Muscle of arm (tissue), 12 donors: ENCODE results near the gene PLIN5. TPM values are rescaled to one million over a fixed set of nuclear protein-coding genes. Genes with fewer than 3 reads are reported as not detected.

Experiments
- DNase-seq: peaks from one replicate; pipeline ENCODE4 v3.0.0-alpha.2; 2013
- polyA plus RNA-seq, 12 donors: library from polyadenylated mRNA; unstranded; fragments of 120-200 nt; gene quantifications; one replicate each; pipeline ENCODE4 v1.2.1, GENCODE V29; 2013; ENCODE audit not compliant: insufficient read length in 12 of 12

PLIN5 gene
- polyA plus RNA-seq, 12 donors, result 0.61 to 3.7 (median 2.5) TPM; not detected in 2

DNA sequence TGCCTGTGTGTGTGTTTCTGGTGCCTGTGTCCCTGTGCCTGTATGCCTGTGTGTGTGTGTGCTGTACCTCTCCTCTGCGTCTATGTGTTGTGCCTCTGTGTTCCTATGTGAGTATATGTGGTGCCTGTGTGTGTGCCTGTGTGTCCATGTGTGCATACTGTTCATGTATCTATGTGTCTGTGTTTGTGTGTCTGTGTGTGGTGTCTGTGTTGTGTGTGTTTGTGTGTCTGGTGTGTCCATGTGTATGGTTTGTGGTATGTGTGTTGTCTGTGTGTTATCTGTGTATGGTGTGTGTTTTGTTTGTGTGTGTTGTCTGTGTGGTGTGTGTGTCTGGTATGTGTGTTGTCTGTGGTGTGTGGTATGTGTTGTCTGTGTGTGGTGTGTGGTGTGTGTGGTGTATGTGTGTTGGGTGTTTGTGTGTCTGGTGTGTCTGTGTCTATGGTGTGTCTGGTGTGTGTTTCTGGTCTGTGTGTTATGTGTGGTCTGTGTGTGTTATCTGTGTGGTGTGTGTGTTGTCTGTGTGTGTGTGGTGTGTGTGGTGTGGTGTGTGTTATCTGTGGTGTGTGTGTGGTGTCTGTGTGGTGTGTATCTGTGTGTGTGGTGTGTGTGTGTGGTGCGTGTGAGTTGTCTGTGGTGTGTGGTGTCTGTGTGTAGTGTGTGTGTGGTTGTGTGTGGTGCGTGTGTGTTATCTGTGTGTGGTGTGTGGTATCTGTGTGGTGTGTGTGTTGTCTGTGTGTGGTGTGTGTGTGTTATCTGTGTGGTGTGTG, 42.5 kb downstream of the PLIN5 start:
- DNase-seq, result no peak

DNA sequence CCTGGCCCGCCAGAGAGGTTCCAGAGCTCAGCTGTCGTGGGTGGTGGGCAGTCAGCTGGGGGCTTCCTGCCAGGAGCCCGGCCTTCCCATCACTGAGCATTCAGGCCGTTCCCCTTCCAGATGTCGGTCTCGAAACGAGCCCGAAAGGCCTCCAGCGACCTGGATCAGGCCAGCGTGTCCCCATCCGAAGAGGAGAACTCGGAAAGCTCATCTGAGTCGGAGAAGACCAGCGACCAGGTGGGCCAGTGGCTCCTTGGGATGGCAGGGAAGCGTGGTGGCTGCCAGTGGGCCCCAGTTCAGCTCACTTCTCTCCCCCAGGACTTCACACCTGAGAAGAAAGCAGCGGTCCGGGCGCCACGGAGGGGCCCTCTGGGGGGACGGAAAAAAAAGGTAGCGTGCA, 43.6 kb downstream of the PLIN5 start:
- DNase-seq, result no peak

DNA sequence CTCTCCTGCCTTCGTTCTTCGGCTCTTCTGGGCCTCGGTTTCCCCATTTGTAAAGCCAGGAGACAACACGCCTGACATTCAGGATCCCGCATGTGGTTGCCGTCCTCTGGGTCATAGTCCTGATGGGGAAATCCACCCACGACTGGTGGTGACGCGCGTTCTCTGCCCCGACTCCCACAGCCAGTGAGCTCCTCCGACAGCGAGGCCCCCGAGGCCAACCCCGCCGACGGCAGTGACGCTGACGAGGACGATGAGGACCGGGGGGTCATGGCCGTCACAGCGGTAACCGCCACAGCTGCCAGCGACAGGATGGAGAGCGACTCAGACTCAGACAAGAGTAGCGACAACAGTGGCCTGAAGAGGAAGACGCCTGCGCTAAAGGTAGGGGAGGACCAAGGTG, 46.5 kb downstream of the PLIN5 start:
- DNase-seq, result no peak

DNA sequence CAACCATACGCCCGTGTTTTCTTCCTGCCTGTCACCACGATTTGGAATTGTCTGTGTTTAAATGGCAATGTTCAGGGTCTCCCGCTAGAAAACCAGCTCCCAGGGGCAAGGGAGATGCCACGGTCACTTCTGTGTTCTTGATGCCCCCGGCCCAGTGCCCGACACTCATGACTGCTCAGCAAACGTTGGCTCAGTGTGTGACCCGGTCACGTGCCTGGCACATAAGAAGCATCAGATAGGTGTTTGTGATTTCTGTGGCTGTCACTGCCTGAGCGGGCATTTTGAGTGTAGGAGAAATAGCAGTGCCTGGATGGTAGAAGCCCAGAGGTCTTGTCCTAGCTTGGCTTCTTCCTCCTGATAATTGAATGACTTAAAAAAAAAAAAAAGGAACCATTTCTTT, 47.5 kb downstream of the PLIN5 start:
- no peak for DNase-seq

DNA sequence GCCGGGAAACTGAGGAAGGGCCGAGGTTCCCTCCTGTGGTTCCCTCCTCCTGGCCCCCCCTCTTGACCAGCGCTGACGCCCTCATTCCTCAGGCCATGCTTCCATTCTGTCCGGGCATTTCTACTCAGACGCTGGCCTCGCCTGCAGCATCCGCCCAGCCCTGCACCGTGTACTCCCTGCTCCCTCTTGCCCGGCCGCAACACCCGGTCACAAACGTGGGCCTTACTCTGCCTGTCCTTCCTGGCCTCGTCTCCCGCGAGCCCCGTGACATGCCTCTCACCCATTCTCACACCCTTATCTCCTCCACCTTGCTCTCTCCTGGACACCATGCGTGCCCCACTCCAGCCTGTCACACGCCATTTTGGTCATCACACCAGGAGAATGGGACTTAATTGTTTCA, 51.6 kb downstream of the PLIN5 start:
- no peak for DNase-seq

DNA sequence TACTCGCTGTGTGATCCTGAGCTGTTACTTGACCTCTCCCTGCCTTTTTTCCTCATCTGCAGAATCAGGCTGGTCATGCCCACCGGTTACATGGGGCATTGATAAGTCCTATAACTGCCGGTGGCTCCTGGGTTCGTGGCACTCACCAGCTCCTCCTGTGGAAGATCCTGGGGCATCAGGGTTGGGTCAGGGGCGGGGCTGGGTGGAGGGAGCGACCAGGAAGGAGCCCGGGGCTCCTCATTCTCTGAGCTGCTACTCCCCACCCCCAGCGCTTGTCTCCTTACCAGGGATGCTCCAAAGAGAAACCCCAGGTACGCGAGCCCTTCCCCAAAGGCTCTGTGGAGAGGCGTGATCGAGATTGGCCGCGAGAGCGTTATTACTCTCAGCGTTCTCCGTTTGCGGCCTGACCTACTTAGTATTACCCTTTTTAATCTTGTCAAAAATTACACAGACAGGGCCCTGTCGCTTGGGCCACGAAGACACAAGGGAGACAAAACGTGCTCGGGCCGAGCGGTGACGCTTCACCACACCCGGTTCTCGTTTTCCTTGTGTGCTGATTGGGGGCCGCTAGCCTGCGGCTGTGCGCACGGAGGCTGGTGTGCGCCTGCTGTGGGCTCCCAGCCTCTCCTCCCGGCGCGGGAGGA, 52.2 kb downstream of the PLIN5 start:
- no peak for DNase-seq

DNA sequence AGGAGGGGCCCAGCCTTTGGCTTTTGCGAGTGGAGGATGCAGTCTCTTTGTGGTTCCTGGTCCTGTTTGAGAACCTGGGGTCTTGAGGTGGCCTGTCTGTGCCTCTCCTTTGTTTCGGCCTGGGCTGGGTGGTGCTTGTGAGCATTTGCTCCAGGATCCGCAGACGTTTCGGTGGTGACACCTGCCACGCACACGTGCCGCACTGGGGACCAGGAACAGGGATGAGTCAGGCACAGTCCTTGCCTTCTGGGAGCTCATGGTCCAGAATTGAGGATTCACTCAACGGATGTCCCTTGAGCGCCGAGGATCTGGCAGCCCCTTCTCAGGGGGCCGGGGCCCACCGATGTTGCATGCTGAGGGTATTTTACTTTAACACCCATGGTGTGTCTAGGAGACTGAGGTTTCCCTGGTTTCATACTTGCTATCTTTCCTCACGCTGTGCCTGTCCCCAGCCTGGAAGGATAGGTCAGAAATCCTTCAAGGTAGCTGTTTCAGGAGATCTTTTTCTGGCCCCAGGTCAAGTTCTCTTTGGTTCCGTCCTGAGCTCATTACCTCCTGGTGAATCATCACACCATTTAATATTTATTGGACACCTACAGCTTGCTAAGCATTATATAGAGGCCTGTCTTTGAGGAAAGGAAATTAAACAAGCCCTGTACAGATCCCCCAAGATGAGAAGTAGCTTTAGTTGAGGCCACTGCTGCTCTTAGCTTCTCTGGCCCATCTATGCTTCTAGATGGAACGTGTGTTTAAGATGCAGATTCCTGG, 57.8 kb downstream of the PLIN5 start:
- no peak for DNase-seq

DNA sequence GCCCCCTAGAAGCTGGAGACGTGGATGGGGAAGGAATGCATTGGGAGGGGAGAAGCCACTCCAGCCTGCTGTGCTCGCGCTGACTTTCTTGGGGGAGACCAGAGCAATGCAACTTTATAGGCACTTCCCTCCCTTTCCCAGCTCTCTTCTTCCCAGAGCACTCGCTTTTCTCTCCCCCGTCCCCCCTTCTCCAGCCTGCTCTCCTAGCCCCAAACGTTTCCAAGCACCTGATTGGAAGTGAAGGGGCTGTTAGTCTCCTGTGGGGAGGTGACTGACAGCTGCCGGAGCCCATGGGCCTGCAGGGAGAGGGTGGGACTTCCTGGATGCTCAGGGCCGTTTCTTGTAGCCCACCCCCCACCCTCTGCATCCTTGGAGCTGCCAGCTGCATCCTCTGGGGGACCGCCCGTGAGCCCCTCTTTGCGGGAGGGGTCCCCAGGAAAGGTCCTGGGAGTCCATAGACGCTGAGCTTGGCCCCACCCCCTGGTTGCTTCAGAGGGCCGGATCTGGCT, 60.5 kb downstream of the PLIN5 start:
- peak; percentile 76 for DNase-seq

DNA sequence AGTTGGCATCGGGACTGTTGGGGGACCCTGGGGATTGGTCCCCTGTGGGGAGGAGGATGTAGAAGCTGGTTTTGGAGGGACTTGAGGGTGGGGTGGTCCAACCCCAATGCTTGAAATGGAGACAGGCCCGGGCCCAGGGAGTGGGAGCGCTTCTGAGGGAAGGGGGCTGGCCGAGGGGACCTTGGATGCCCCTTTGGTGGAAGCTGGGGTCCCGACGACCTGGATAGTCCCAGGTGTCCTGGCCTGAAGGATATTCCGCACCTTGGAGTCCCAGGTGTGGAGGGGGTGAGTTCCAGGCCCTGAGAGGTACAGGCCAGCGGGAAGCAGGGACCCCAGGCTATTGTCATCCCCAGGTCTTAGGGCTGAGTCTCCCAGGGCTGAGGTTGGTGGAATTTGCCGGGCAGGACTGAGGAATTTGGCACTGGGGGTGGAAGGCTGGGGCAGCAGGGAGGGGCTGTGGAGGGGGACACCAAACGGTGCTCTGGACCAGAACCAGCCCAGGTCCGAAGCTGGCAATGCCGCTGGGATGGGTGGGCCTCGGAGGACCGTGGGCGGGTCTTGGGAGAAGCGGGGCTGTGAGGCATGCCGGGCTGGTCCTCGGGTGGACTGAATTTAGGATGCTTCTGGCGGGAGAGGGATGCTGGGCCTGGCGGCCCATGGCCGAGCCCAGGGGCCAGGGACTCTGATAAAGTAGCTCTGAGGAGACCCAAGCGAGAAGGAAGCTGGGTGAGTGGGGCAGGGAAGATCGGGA, 61.1 kb downstream of the PLIN5 start:
- no peak for DNase-seq

DNA sequence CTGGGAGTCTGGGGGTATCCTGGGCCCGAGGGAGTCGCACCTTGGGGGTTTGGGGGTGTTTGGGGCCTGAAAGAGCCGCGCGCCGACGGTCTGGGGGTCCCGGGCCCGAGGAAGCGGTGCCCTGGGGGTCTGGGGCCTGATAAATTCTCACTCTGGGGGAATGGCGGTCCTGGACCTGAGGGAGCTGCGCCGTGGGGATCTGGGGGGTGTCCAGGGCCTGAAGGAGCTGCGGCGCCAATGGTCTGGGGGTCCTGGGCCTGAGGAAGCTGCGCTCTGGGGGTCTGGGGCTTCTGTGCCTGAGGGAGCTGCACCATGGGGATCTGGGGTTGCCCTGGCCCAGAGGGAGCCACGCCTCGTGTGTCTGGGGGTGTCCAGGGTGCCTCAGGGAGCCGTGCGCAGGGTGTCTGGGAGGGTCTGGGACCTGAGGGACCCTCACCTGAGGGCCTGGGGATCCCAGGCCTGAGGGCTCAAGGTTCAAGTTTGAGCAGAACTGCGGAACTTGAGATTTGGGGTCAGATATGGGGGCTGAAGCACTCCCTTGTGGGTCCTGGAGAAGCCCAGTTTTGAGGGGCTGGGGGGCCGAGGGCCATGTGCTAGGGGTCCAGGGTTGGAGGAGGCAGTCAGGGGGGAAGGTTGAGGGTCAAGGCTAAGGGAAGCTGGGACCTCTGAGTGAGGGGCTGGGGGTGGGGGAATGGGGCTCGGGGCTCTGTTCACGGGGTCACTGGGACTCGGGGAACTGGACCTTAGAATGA, 61.8 kb downstream of the PLIN5 start:
- DNase-seq, result no peak

Other genes with a start within 250 kb of the PLIN5 start
- 1 to 10 TPM in 1 of 12 donors, under 1 TPM in 9, not detected in 2; 0.27 to 3.2 (median 0.60) TPM for gene TMIGD2, start 232.8 kb downstream of the PLIN5 start, polyA plus RNA-seq
- 10 to 100 TPM in 1 of 12 donors, 1 to 10 TPM in 9, under 1 TPM in 1, not detected in 1; 0.88 to 13.6 (median 2.2) TPM for gene FSD1, start 230.6 kb downstream of the PLIN5 start, polyA plus RNA-seq
- gene STAP2, start 196.4 kb downstream of the PLIN5 start, polyA plus RNA-seq, result 10 to 100 TPM in 2 of 12 donors, 1 to 10 TPM in 8, not detected in 2; 3.5 to 37.7 (median 5.1) TPM
- 10 to 100 TPM in 10 of 12 donors, not detected in 2; 11.4 to 18.5 (median 13.2) TPM for gene MPND, start 191.7 kb downstream of the PLIN5 start, polyA plus RNA-seq
- gene SH3GL1, start 134.7 kb downstream of the PLIN5 start, polyA plus RNA-seq, result 10 to 100 TPM in 11 of 12 donors, not detected in 1; 41.2 to 79.6 (median 56.0) TPM
- 10 to 100 TPM in 10 of 12 donors, 1 to 10 TPM in 1, not detected in 1; 7.8 to 25.9 (median 11.3) TPM for gene CHAF1A, start 132.6 kb downstream of the PLIN5 start, polyA plus RNA-seq
- 100 to 1,000 TPM in 2 of 12 donors, 10 to 100 TPM in 9, not detected in 1; 66.8 to 148 (median 87.8) TPM for gene UBXN6, start 77.4 kb downstream of the PLIN5 start, polyA plus RNA-seq
- gene HDGFL2, start 62.9 kb downstream of the PLIN5 start, polyA plus RNA-seq, result 10 to 100 TPM in 11 of 12 donors, not detected in 1; 46.8 to 76.7 (median 51.3) TPM
- gene PLIN4, start 16.7 kb downstream of the PLIN5 start, polyA plus RNA-seq, result 1 to 10 TPM in 10 of 12 donors, under 1 TPM in 1, not detected in 1; 0.88 to 9.1 (median 3.2) TPM
- gene LRG1, start 4.8 kb upstream of the PLIN5 start, polyA plus RNA-seq, result under 1 TPM in 10 of 12 donors, not detected in 2; 0.21 to 0.91 (median 0.57) TPM
- gene SEMA6B, start 24.5 kb upstream of the PLIN5 start, polyA plus RNA-seq, result 10 to 100 TPM in 11 of 12 donors, not detected in 1; 22.4 to 71.3 (median 41.1) TPM
- gene TNFAIP8L1, start 104.3 kb upstream of the PLIN5 start, polyA plus RNA-seq, result 100 to 1,000 TPM in 1 of 12 donors, 10 to 100 TPM in 8, 1 to 10 TPM in 3; 8.5 to 370 (median 11.2) TPM
- gene MYDGF, start 135.1 kb upstream of the PLIN5 start, polyA plus RNA-seq, result 10 to 100 TPM in 11 of 12 donors, not detected in 1; 45.7 to 75.9 (median 50.5) TPM
- gene DPP9, start 188.6 kb upstream of the PLIN5 start, polyA plus RNA-seq, result 10 to 100 TPM in 11 of 12 donors, not detected in 1; 20.2 to 37.4 (median 25.4) TPM